Tibial artery (tissue), 4 donors: ENCODE data around the gene OVAAL.

Experiments
- DNase-seq, 2 donors: peaks; one replicate each; pipeline ENCODE4 v3.0.0-alpha.2; 2019
- H3K27ac ChIP-seq, 2 donors: fragments of 200-600 bp; sonication (generic) in 1 of 2; 1 replicate in 1 of 2; 2 replicates in 1 of 2; pipeline ENCODE4 v1.5.1; 2018 to 2019; ENCODE audit warnings: mild to moderate bottlenecking in 1 of 2
- H3K27me3 ChIP-seq, 2 donors: fragments of 200-600 bp; sonication (generic) in 1 of 2; one replicate each; pipeline versions ENCODE4 v1.5.1 to v1.6.0; 2016 to 2019
- H3K36me3 ChIP-seq, 3 donors: fragments of 200-600 bp; sonication (generic) in 2 of 3; one replicate each; pipeline ENCODE4 v1.5.1; 2016 to 2019; ENCODE audit warnings: mild to moderate bottlenecking in 2 of 3
- H3K4me1 ChIP-seq, 4 donors: fragments of 200-600 bp; sonication (generic) in 2 of 4; 1 replicate in 3 of 4; 2 replicates in 1 of 4; pipeline ENCODE4 v1.5.1; 2016 to 2019
- H3K4me3 ChIP-seq, 2 donors: fragments of 200-600 bp; sonication (generic) in 1 of 2; 1 replicate in 1 of 2; 2 replicates in 1 of 2; pipeline ENCODE4 v1.5.1; 2018 to 2019; ENCODE audit warnings: mild to moderate bottlenecking in 2 of 2
- H3K9me3 ChIP-seq, 3 donors: fragments of 200-600 bp; sonication (generic) in 1 of 3; one replicate each; pipeline ENCODE4 v1.5.1; 2016 to 2019
- CTCF ChIP-seq, 2 experiments: fragments of 200-600 bp in 1 of 2; fragments of 450-650 bp in 1 of 2; IDR thresholded peaks; one replicate each; pipeline ENCODE4 v1.5.1; 2017 to 2019; ENCODE audit warnings: antibody characterized with exemption in 2 of 2, mild to moderate bottlenecking in 1 of 2, moderate library complexity in 1 of 2
- intact Hi-C: fragments of 100-400 bp; cut with DNase I; formaldehyde crosslinking; loops from one replicate; pipeline ENCODE4 v1.15.0; 2023; ENCODE audit warnings: low total_unique reads

OVAAL gene

GRCh38 chr1:180540697-180541594 lies 17.8 kb upstream of the OVAAL start:
- peaks cover 0 to 44% (median 15%) of the 10 kb centered on the region in 4 donors for H3K4me1 ChIP-seq
- no peak for TF ChIP-seq CTCF (IDR thresholded peaks at IDR 0.05)
- no peak overlapping the region for H3K4me3 ChIP-seq
- DNase-seq, result peak in 1 of 2 donors; percentile 80
- H3K36me3 ChIP-seq, result no peaks in the 10 kb centered on the region
- H3K9me3 ChIP-seq, result no peaks in the 10 kb centered on the region
- intact Hi-C loops, result no loop called here
- H3K27ac ChIP-seq, result peak overlapping the region; percentile 68 to 73
- H3K27me3 ChIP-seq, result no peaks in the 10 kb centered on the region

- no peaks in the 10 kb centered on the region for H3K27me3 ChIP-seq
- intact Hi-C loops, result no loop called here
- H3K9me3 ChIP-seq, result no peaks in the 10 kb centered on the region
- H3K4me3 ChIP-seq, result no peak overlapping the region
- no peak for TF ChIP-seq CTCF (IDR thresholded peaks at IDR 0.05)
- H3K4me1 ChIP-seq, result peaks cover 0 to 44% (median 15%) of the 10 kb centered on the region in 4 donors
- H3K36me3 ChIP-seq, result no peaks in the 10 kb centered on the region
- no peak for DNase-seq
- H3K27ac ChIP-seq, result peak overlapping the region; percentile 68 to 73
Measured at GRCh38 chr1:180542113-180542837, 16.5 kb upstream of the OVAAL start.

GRCh38 chr1:180542838-180543145 lies 16.0 kb upstream of the OVAAL start:
- peaks cover 0 to 44% (median 15%) of the 10 kb centered on the region in 4 donors for H3K4me1 ChIP-seq
- no peak for TF ChIP-seq CTCF (IDR thresholded peaks at IDR 0.05)
- DNase-seq, result no peak
- no peak overlapping the region for H3K4me3 ChIP-seq
- H3K36me3 ChIP-seq, result no peaks in the 10 kb centered on the region
- intact Hi-C loops, result no loop called here
- no peaks in the 10 kb centered on the region for H3K27me3 ChIP-seq
- no peaks in the 10 kb centered on the region for H3K9me3 ChIP-seq
- H3K27ac ChIP-seq, result peak overlapping the region; percentile 68 to 73

GRCh38 chr1:180544050-180544449 lies 14.7 kb upstream of the OVAAL start:
- no peaks in the 10 kb centered on the region for H3K9me3 ChIP-seq
- H3K4me3 ChIP-seq, result no peak overlapping the region
- intact Hi-C loops, result no loop called here
- peaks cover 0 to 44% (median 15%) of the 10 kb centered on the region in 4 donors for H3K4me1 ChIP-seq
- peak overlapping the region; percentile 8 to 68 for H3K27ac ChIP-seq
- H3K27me3 ChIP-seq, result no peaks in the 10 kb centered on the region
- no peaks in the 10 kb centered on the region for H3K36me3 ChIP-seq
- TF ChIP-seq CTCF (IDR thresholded peaks at IDR 0.05), result no peak
- DNase-seq, result no peak

- Histone ChIP-seq H3K36me3 (no peaks in the 10 kb centered on the region), H3K4me3 (no peak overlapping the region), H3K9me3 (no peaks in the 10 kb centered on the region), H3K27me3 (no peaks in the 10 kb centered on the region), H3K27ac (no peak overlapping the region), H3K4me1 (peaks cover 0 to 35% (median 12%) of the 10 kb centered on the region in 4 donors)
- no peak for TF ChIP-seq CTCF (IDR thresholded peaks at IDR 0.05)
- intact Hi-C loops, result no loop called here
- DNase-seq, result no peak
Measured at GRCh38 chr1:180545991-180546390, 12.8 kb upstream of the OVAAL start.
